IMR-90 (cell line): ENCODE results near the gene KCNAB3.

Experiments used
- BHLHE40 ChIP-seq: fragments of 150-350 bp; IDR thresholded peaks from 2 replicates; pipeline ENCODE4 v1.6.1; 2016; ENCODE audit warnings: mild to moderate bottlenecking, low read depth, low read length
- CEBPB ChIP-seq: IDR thresholded peaks from 2 replicates; pipeline ENCODE4 v1.6.1; 2012; ENCODE audit warnings: low read depth, low read length, improper control_type of control experiment
- CHD1 ChIP-seq: IDR thresholded peaks from 2 replicates; pipeline ENCODE4 v1.6.1; 2012; ENCODE audit warnings: low read depth, low read length, improper control_type of control experiment
- CTCF ChIP-seq: conservative IDR thresholded peaks from 2 replicates; pipeline ENCODE4 v1.5.1; 2012; ENCODE audit warnings: mild to moderate bottlenecking, low read depth, low read length, improper control_type of control experiment
- ELK1 ChIP-seq: fragments of 150-350 bp; IDR thresholded peaks from 2 replicates; pipeline ENCODE4 v1.6.1; 2016; ENCODE audit warnings: low read depth, mild to moderate bottlenecking, low read length, moderate library complexity, borderline replicate concordance
- FOS ChIP-seq: fragments of 150-350 bp; IDR thresholded peaks from 2 replicates; pipeline ENCODE4 v1.6.1; 2016; ENCODE audit warnings: low read depth, low read length
- MAFK ChIP-seq: IDR thresholded peaks from 2 replicates; pipeline ENCODE4 v1.6.1; 2012; ENCODE audit warnings: low read depth, low read length, improper control_type of control experiment
- MAZ ChIP-seq: IDR thresholded peaks from 2 replicates; pipeline ENCODE4 v1.6.1; 2012; ENCODE audit warnings: low read depth, mild to moderate bottlenecking, low read length, improper control_type of control experiment, moderate library complexity, borderline replicate concordance
- MXI1 ChIP-seq: IDR thresholded peaks from 2 replicates; pipeline ENCODE4 v1.6.1; 2012; ENCODE audit warnings: low read depth, mild to moderate bottlenecking, low read length, moderate library complexity, borderline replicate concordance
- POLR2A ChIP-seq: IDR thresholded peaks from 2 replicates; pipeline ENCODE4 v1.6.1; 2012; ENCODE audit warnings: mild to moderate bottlenecking, low read depth, low read length
- RAD21 ChIP-seq: IDR thresholded peaks from 2 replicates; pipeline ENCODE4 v1.6.1; 2012; ENCODE audit warnings: low read length, improper control_type of control experiment
- RCOR1 ChIP-seq: IDR thresholded peaks from 2 replicates; pipeline ENCODE4 v1.6.1; 2012; ENCODE audit warnings: mild to moderate bottlenecking, low read length, improper control_type of control experiment; ENCODE audit not compliant: insufficient replicate concordance
- RFX5 ChIP-seq: IDR thresholded peaks from 2 replicates; pipeline ENCODE4 v1.8.0; 2012; ENCODE audit warnings: low read depth, mild to moderate bottlenecking, low read length, moderate library complexity
- USF2 ChIP-seq: fragments of 150-350 bp; IDR thresholded peaks from 2 replicates; pipeline ENCODE4 v1.6.1; 2017; ENCODE audit warnings: mild to moderate bottlenecking, antibody characterized with exemption, low read length, low read depth

GRCh38 chr17:7922269-7922844, 7.3 kb downstream of the KCNAB3 start:
- TF ChIP-seq CTCF (no peak), POLR2A (no peak), MXI1 (no peak), RCOR1 (no peak), BHLHE40 (no peak), RAD21 (no peak), CHD1 (no peak), MAFK (no peak), CEBPB (no peak), RFX5 (no peak), USF2 (no peak), ELK1 (no peak), MAZ (no peak), FOS (no peak)
